HS-27A (cell line): Measurements from ENCODE around the gene BAHCC1.

Experiments
- DNase-seq: peaks from one replicate; pipeline ENCODE4 v3.0.0-alpha.2; 2012; ENCODE audit warnings: low read depth, missing footprints

Gene BAHCC1

DNA sequence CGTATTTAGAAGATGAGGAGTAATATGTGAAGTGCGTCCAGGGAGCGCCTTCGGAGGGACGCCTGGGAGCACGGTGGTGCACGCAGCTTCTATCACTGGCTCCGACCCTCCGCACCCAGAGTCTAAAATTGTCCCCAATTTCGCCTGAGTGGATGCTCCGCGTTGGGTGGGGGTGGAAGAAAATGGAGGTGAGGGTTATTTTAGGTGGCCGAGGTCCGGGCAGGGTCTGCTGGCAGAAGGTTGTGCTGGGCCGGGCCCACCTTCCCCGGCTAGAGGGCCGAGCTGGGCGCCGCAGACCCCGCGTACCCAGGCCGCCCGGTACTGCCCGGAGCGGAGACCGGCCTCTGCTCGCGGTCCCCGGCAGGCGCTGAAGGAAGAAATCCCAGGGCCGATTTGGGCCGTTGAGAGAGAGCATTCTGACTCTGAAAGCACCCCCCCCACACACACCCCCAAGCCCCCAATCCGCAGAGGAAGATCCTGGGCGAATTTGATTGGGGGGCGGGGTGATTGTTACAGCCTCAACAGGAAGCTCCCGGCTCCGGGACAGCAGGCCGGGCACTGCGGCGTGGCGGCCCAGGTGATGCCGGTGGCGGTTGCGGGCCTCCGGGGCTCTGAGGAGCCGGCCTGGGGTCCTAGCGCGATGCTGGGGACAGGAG is 3.0 kb downstream of the BAHCC1 start:
- no peak for DNase-seq

DNA sequence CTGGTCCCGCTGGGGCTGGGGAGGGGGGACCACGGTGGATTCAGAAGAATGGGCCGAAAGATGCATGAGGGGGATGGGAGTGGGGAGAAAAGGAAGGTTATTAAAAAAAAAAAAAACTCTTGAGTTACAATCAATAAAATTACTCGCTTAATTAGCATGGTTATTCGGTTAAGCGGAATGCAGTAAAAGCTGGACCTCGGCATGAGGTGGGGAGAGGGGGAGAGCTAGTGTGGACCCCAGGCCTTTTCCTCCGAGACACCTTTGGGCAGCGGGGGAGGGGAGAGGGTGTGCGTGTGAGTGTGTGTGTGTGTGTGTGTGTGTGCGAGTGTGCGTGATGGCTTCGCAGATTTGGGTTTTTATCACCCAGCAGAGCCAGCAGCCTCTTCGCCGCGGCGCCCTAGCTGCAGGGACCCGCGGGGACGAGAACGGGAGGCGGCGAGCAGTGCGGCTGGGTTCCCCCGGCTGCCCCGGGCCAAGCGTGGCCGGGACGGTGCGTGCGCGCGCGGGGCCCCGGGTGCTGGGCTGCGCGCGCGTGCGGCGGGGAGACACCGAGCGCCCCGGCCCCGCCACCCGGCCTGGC is 3.7 kb downstream of the BAHCC1 start:
- no peak for DNase-seq

DNA sequence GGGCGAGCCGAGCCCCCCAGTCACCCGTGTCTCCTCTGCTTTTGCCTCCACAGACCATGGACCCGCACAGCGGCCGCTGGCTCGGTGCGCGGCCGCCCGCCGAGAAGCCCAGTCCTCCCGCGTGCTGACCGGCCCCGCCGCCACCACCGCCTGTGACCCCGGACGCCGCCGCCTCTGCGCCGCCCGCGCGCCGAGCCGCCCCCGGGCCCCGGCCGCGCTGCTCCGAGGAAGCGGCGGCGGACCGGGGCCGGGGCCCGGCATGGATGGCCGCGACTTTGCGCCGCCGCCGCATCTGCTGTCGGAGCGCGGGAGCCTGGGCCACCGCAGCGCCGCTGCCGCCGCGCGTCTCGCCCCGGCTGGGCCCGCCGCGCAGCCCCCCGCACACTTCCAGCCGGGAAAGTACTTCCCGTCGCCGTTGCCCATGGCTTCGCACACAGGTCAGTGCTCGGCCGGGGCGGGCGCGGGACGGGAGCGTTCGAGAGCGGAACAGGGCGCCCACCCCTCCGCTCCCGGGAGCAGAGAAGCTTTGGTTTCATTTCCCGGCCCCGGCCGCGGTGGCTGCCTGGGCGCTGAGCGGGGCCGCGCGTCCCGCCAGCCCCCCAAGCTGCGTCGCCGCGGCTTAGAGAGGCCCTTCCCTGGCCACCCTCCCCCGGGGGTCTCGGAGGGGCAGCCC is 4.4 kb downstream of the BAHCC1 start:
- no peak for DNase-seq

DNA sequence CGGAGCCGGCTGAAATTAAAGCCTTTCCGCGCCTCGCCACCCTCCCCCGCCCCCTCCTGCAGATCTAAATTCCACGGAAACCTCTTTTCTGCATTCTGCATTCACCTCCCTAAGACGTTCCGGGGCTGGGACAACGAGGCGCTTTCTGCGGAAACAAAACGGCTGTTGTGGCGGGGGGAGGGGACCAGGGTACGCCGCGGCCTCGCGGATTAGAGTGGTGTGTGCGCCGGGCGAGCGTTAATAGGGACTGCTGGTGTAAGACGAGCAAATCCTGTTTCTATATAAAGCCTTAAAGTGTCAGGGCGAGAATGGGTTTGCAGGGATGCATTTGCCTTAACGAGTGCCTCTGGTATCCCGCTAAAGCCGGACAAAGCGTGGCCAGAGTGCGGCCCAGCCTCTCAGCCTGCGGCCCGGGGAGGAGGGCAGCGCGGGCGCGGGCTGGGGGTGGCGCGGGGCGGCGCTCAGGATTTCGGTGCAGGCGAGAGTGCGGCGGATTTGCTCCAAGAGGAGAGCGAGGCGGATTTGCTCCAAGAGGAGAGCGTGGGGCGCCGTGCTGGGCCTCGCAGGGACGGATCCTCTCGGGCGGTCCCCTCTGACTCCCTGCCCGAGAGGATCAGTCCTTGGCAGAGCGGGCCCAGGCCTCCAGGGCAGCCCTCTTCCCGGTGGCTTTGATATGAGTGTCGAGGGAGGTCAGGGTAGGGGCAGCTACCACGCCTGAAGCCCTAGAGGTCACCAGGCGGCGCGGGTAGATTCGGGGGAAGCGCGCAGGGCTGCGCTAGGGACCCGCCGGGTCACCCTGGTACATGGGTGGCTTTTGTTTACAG is 5.1 kb downstream of the BAHCC1 start:
- no peak for DNase-seq

DNA sequence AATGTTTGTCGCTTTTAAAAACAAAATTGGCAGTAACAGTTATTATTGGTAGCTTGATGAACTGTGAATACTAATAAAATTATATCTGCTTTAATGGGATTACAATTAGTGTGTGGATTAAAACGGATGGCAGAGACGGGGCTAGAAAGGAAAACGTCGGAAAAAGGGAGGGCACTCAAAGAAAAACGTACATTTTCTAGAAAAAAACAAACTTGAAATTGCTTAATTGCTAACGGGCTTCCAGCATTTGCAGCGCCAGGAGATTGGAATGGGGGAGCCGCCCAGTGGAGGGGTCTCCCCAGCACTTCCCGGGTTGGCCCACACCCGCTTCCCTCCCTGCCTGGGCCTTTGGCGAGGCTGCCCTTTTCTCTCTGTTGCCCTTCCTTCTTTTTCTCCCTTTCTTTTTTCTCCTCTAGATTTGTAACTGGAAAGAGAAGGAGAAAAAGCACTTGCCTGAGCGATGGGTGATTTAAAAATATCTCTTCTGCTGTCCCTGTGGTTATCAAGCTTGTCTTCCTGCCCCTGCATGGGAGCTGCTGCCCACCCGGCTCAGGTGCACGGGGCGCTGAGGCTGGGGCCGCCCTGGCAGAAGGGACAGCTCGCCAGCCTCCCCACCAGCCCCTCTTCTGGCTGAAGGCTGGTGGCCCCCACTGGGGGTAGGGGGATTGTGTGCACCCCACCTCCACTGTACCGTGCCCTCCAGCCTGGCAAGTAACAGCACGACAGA is 5.9 kb downstream of the BAHCC1 start:
- no peak for DNase-seq

DNA sequence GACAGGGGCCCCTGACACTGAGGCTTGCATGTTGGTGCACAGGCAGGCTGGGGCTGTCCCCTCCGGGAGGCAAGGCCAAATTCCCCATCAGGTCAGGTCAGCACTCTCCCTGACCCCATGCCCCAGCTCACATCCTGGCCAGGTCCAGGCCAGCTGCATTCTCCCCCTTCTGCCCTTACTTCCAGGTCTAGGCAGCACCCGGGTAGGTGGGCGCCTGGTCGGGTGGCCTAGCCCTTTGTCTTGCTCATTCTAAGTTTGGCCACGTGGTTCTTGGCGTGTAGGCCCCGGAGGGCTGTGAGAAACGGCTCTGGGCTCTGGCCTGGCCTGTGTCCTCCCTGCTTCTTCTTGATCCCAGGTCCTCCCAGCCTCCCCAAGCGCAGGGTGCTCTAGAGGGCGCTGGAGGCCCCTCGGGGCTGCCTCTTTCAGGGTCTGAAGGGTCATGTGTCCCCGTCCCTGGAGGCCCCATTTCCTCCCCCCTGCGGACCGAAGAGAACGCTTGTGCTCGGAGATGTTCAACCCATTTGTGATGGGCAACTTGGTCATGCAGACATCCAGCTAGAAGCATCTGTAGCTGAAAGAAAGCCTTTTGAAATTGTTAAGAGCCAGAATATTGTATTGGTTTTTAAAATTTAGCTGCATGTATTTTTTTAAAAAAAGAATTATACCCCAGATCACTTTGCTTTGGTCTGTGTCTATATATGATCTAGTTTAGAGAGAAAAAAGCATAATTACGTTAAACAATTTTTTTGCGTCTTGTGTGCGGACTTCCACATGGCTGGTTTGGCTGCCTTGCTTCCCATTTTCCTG is 6.7 kb downstream of the BAHCC1 start:
- DNase-seq, result no peak

DNA sequence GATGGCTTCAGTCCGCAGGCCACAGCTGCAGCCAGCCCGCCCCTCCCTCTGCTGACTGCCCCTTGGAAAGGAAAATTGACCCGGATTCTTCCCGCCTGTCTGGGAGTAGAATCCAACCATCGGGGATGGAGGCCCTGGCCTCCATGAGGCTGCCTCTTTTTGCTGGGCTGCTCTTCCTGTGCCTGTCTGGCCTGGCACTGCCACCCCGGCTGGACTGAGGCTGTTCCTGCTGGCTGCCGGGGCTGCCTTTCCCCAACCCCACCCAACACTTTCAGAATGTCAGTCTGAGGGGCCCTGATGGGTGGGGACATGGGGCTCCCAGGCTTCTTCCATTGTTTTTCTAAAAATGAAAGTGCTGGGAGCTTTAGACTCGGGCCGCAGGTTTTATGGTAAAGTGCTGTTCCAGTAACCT is 7.3 kb downstream of the BAHCC1 start:
- no peak for DNase-seq

DNA sequence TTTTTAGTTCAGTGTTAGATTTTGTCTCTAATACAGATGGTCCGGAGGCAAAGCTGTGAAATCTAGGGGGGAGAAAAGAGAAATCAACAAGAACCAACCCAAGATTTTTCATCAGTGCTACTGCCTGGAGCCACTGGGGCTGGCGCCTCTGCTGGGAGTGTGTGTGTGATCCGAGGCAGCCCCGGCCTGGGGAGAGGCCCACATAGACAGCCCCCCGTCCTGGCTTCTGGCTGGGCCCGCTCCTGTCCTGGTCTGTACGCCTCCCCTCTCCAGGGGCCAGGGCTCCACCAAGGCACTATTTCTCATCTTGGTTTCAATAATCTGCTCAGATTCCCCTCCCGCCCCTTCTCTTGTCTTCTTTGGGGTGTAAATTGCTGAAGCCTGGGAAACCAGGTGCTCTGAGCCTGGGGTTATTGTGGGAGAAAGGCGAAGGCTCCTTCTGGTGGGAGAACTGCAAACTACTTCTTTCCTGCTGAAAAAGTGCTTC is 7.8 kb downstream of the BAHCC1 start:
- DNase-seq, result no peak

DNA sequence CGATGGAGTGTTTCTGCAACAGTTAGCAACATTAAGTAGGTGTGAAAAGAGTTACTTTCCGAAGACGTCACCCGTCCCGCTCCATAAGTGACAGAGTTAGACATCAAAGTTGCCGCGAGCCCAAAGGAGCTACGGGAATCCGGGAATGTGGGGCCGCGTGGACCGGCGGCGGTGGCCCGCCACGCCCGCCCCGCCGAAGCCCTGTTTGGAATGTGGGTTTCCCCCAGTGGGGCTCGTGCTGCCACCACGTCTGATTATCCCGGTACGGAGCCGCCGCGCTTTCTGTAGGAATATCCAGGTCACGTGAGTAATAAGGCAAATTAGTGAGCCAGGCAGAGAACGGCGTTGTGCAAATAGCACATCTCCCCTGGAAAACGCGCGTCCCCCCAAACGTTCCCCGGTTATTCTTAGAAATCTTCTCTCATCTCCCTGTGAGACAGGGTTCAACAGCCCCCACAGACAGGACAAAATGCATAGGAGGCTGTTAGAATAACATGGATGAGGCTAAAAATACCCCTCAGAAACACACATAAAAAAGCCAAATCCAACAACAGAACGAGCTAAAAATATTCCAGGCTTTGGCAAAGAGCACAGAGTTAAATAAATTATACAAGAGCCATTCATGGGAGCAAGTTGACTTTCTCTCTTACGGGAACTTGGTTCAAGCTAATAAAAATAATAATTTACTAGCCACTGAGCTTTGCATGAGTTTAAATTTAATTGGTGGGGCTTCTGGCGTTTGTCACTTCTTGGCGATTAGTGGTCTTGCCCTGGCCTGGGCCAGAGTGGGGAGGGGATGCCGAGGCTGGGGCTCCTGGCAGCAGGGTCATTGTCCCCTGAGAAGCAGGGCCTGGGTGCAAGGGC is 8.6 kb downstream of the BAHCC1 start:
- DNase-seq, result no peak

DNA sequence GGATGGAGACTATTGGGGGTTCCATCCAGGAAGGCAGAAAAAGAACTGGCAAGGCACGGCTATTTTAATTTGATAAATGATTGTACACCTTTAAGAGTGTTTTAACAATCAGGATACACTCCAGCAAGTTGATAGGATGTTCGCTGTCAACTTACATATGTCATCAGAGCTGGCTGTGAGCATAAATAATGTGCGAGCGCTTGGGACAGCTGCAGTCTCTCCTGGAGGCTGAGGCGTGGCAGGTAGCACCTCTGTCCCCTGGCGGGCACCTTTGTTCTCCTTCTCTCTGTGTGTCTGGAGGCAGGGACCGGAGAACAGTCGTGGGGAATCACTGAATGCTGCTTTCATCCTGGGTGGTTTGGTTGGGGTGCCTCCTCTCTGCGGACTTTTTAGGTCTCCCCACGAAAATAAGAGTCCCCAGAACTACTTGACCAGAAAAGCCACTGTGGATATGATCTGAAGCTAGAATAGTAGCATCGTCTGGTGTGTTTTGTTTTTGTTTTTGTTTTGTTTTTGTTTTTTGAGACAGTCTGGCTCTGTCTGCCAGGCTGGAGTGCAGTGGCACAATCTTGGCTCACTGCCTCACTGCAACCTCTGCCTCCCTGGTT is 9.4 kb downstream of the BAHCC1 start:
- no peak for DNase-seq

DNA sequence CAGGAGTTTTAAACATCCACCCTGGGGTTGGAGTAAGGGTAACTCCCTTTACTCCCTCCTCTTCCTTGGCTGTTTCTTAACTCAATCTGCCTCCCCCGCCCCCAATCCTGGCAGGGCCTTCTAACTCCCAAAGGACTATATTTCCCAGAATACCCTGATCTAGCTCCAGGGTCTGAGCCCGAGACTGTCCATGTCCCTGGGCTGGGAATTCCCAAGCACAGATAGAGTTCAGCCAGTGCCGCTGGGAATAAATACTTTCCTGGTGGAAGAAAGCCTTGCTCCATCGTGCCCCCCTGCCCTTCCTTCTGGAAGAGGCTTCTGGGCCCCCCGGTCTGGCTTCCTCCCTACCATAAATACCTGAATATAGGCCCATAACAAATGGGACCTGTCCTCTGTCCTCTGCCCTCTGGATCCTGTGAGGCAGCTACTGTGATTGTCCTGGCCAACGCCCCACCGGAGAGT is 10.2 kb downstream of the BAHCC1 start:
- DNase-seq, result no peak

DNA sequence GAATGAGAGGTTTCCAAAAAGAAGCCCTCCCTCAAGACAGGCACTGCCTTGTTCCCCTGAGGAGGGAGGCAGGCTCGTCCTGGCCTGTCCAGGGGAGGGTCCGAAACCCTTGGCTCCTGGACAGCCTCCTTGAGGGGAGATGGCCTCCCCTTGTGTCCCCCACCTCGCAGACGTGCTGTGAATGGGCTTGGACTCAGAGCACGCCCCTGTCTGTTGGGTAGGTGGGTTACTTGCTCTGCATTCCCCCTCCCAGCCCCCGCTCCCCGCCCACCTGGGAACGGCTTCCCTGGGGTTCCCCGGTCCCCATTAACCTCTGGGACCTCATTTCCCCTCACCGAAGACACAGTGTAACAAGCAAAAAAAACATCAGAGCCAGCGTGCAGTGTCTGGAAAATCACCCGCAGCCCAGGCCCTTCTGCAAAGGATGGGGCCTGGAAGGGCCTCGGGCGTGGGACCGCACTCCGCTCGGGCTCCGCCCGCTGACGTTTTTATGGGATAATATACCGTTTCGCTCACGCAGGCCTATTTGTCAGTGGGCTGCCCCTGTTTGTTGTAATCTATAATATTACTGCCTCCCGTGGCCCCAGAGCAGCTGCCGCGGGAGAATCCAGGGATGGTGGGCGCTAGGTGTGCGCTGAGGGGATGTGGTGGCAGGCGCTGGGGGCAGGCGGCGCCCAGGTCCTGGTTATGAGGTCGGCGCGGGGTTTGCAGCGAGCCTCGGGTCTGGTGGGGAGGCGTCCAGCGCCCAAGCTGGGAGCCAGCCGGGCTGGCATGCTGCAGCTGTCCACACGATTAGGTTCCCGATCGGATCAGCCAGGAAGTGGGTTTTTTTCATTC is 11.1 kb downstream of the BAHCC1 start:
- DNase-seq, result no peak

DNA sequence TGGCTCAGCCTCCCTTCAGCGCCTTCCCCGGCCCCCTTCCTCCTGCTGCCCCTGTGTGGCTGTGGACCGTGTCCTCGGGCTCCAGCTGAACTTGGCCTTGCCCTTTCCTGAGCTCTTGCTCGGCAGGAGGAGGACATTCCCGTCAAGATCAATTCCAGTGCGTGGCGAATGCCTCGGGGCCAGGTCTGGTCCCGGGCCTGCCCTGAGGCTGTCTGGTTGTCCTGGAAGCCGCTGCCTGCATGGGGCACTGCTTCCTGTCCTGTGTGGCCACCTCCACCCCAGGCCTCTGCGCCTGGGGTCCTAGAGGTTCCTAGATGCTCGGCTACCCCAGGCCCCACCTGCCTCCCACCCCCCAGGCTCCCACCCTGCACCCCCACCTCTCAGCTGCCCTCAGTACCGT is 12.8 kb downstream of the BAHCC1 start:
- DNase-seq, result no peak

DNA sequence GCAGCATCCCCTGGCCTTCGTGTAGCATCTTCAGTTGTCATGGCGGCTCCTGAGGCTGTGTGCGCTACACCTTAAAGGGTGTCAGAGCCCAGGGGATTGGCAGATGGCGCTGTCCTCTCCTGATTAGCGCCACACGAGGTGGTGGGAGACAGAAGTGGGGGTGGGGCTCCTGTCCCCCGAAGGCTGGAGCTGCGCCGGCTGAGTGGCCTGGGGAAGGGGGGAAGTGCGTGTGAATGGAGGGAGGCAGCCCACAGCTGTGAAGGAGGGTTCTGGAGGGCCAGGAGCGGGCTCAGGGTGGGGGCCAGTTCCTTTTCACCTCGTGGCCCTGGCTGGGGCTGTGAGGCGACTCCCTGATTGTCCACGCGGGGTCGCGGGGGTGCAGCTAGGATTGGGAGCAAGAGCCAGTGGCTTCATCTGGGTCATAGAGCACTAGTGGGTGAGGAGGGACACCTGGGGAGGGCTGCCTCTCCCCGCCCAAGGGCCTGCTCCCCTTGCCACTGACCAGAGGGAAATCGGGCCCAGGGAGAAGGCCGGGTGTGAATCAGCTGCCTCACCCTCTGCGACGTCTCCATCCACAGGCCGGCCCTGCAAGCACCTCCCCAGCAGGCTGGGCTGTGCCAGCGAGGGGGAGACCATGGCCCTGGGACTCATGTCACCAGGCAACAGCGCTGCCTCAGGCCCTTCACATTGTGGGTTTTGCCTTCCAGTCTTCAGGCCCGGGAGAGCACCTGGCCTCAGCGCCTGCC is 14.1 kb downstream of the BAHCC1 start:
- no peak for DNase-seq

DNA sequence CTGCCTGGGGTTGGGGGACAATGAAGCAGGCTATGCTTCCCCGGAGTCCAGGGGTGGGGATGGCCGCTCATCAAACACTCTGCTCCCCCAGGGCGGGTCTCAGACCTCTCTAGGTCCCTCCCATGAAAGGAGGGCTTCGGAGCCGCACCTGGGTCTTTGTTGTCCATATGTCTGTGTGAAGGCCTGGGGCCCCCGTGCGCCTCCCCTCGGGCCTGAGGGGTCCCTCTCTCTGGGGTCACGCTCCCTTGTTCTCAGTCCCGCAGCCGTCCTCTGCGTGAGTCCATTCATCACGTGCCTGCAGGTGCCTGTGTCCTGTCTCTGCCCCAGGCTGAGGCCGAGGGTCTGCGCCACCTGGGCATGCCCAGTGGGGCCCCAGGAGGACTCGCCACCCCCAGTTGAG is 15.6 kb downstream of the BAHCC1 start:
- DNase-seq, result no peak

DNA sequence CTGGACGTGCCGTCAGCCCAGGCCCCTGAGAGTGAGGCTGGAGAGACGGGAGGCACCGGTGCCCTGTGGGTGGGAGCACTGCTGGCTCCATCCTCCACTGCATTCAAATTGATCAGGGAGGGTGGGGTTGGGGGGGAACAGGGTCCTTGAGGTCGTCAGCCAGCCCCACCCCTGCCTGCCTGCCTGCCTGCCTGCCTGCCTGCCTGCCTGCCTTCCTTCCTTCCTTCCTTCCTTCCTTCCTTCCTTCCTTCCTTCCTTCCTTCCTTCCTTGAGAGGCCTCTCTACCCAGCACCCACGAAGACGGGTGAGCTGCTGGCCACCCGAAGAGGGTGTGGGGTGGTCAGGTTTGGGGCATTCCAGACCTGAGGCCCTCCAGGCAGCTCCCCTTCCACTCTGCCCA is 16.0 kb downstream of the BAHCC1 start:
- no peak for DNase-seq

DNA sequence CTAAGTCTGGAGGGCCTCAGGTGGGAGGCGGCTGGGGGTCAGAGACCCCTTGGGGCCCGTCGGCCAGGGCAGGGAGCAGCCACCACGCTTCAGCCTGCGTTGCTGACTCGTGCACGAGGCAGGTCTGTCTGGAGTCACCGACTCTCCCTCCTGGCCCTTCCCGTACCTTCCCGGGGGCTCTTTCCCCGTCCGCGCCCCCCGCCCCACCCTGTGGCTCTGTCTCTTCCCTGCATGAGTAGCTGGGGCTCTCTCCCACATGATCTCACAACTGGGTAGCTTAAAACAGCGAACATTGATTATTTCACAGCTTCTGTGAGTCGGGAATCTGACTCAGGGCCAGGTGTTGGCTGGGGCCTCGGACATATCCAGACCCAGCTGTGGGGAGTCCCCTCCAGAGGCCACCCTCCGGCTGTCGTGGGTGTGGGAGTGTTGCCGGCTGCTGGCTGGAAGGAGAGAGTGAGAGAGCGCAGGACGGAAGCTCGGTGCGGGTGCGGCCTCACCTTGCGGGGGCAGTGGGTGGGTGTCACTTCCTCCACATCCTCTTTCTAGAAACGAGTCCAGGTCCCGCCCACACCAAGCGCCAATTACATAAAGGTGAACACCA is 17.3 kb downstream of the BAHCC1 start:
- no peak for DNase-seq
